IPS-20b (cell line): ENCODE results near the gene CHDH.

Experiments
- H3K27ac ChIP-seq: one replicate; pipeline ENCODE4 v1.5.1; 2013; ENCODE audit warnings: low read length
- H3K27me3 ChIP-seq: 2 replicates; pipeline ENCODE4 v1.6.1; 2013; ENCODE audit warnings: mild to moderate bottlenecking, low read length, inconsistent platforms; ENCODE audit not compliant: insufficient read depth
- H3K36me3 ChIP-seq: 2 replicates; pipeline ENCODE4 v1.6.1; 2013; ENCODE audit warnings: low read depth, mild to moderate bottlenecking, inconsistent platforms, low read length, moderate library complexity; ENCODE audit not compliant: insufficient read depth
- H3K4me1 ChIP-seq: 2 replicates; pipeline ENCODE4 v1.6.1; 2013; ENCODE audit warnings: mild to moderate bottlenecking, control low read depth, inconsistent platforms, low read length, moderate library complexity; ENCODE audit not compliant: insufficient read depth
- H3K4me3 ChIP-seq: 2 replicates; pipeline ENCODE4 v1.5.1; 2013; ENCODE audit warnings: mild to moderate bottlenecking, low read length, inconsistent platforms
- H3K9ac ChIP-seq: 2 replicates; pipeline ENCODE4 v1.6.1; 2013; ENCODE audit warnings: low read depth, mild to moderate bottlenecking, inconsistent platforms, low read length, moderate library complexity
- H3K9me3 ChIP-seq: 2 replicates; pipeline ENCODE4 v1.6.1; 2013; ENCODE audit warnings: mild to moderate bottlenecking, low read depth, low read length, inconsistent platforms; ENCODE audit not compliant: insufficient read depth

The CHDH gene

DNA sequence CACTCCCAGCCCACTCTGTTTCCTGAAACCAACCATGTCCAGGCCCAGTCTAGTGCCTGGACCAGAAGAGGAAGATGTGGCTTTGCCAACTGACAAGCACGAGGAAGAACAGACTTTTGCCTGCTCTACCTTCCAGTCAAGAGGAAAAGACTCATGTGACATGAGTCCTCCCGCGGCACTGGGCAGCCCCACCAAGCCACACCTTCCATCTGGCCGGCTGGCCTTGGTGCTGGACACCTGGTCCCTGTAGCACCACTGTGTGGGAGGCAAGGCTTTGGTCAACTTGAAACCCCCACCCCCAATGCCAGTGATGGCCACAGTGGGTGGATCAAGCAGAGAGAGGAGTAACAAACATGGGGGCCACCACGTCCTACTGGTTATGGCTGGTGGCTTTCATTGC lies 12.5 kb downstream of the CHDH start:
- H3K27ac ChIP-seq: no peak overlapping the region
- no peaks in the 10 kb centered on the region for H3K4me1 ChIP-seq
- peaks cover 2% of the 10 kb centered on the region; the same call in 1 of the 2 replicates for H3K36me3 ChIP-seq
- H3K9ac ChIP-seq: no peak overlapping the region
- no peak overlapping the region for H3K4me3 ChIP-seq
- no peaks in the 10 kb centered on the region for H3K9me3 ChIP-seq
- H3K27me3 ChIP-seq: no peaks in the 10 kb centered on the region

DNA sequence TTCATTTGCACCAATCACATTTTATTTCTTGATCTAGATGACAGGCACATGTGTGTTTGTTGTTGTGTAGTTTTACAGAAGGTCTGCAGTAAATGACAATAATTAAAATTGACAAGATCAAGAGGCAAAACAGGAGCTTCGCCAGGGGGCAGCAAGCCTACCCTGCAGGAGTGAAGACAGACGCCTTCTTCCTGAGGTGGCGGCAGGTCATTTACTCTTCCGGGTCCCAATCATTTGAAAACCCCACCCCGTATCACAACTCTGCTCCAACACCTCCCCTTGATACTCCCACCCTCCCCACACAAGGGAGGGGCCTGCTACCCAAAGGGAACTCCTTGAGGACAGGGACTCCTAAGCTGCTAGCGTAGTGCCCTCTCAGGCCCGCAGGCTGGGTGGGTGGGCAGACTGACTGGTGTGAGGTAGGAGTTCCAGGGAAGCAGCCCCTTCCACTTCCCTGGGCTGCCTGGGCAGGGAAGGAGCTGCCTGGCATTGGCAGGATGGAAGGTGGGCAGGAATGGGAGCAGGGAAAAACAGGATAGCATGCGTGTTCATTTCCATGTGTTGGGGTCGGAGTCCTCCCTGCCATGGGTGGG lies 13.1 kb downstream of the CHDH start:
- no peaks in the 10 kb centered on the region for H3K4me1 ChIP-seq
- no peak overlapping the region for H3K27ac ChIP-seq
- H3K9me3 ChIP-seq: no peaks in the 10 kb centered on the region
- H3K9ac ChIP-seq: no peak overlapping the region
- no peaks in the 10 kb centered on the region for H3K27me3 ChIP-seq
- no peaks in the 10 kb centered on the region; the same call in 1 of the 2 replicates for H3K36me3 ChIP-seq
- H3K4me3 ChIP-seq: no peak overlapping the region

GRCh38 chr3:53830944-53831343 lies 15.3 kb downstream of the CHDH start:
- no peak overlapping the region for H3K4me3 ChIP-seq
- H3K9me3 ChIP-seq: no peaks in the 10 kb centered on the region
- H3K9ac ChIP-seq: no peak overlapping the region
- no peak overlapping the region for H3K27ac ChIP-seq
- no peaks in the 10 kb centered on the region for H3K27me3 ChIP-seq
- H3K4me1 ChIP-seq: no peaks in the 10 kb centered on the region
- no peaks in the 10 kb centered on the region; the same call in 1 of the 2 replicates for H3K36me3 ChIP-seq

DNA sequence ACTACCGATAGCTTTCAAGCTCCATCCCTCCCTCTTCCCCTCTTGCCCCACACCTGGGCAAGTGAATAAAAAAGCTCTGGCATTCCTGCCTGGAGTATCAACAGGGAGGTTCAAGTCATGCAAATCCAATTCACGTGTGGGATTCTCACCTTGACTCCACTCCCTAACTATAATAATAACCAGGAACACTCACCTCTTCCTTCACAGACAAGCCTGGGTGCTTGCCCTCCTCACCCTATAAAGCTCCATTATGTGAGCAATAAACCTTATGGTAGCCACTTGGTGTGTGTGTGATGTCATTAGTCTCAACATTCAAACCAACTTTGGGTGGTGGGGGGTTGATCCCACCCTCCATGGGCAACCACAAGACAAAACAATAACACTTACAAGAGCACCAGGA lies 16.6 kb downstream of the CHDH start:
- H3K4me3 ChIP-seq: no peak overlapping the region
- no peaks in the 10 kb centered on the region for H3K9me3 ChIP-seq
- no peaks in the 10 kb centered on the region for H3K4me1 ChIP-seq
- H3K27ac ChIP-seq: no peak overlapping the region
- no peak overlapping the region for H3K9ac ChIP-seq
- H3K27me3 ChIP-seq: no peaks in the 10 kb centered on the region
- H3K36me3 ChIP-seq: no peaks in the 10 kb centered on the region; the same call in 1 of the 2 replicates

GRCh38 chr3:53828581-53828980 lies 17.6 kb downstream of the CHDH start:
- Histone ChIP-seq H3K9ac (no peak overlapping the region), H3K27me3 (no peaks in the 10 kb centered on the region), H3K27ac (no peak overlapping the region), H3K9me3 (no peaks in the 10 kb centered on the region), H3K36me3 (no peaks in the 10 kb centered on the region; the same call in 1 of the 2 replicates), H3K4me1 (no peaks in the 10 kb centered on the region), H3K4me3 (no peak overlapping the region)

DNA sequence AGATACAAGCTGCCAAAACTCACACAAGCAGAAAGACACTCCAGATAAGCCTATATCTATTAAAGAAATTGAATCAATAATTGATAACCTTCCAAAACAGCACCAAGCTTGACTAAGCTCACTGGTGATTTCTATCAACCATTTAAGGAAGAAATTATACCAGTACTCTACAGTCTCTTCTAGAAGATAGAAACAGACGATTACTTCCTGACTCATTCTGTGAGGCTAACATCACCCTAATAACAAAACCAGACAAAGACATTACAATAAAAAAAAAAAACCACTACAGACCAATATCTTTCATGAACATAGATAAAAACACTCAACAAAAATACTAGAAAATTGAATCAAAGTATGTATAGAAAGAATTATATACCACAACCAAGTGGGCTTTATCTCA lies 20.2 kb downstream of the CHDH start:
- H3K9me3 ChIP-seq: no peaks in the 10 kb centered on the region

GRCh38 chr3:53824795-53825194 lies 21.4 kb downstream of the CHDH start:
- Histone ChIP-seq H3K4me3 (no peak overlapping the region), H3K27me3 (no peaks in the 10 kb centered on the region), H3K4me1 (no peaks in the 10 kb centered on the region), H3K36me3 (peaks cover 12% of the 10 kb centered on the region; the same call in 1 of the 2 replicates), H3K27ac (no peak overlapping the region), H3K9me3 (no peaks in the 10 kb centered on the region), H3K9ac (no peak overlapping the region)

More for the DNA sequence above, 20.2 kb downstream of the CHDH start:
- H3K36me3 ChIP-seq: no peaks in the 10 kb centered on the region
- no peak overlapping the region for H3K27ac ChIP-seq
- H3K9ac ChIP-seq: no peak overlapping the region
- H3K4me3 ChIP-seq: no peak overlapping the region
- no peaks in the 10 kb centered on the region for H3K27me3 ChIP-seq
- H3K4me1 ChIP-seq: no peaks in the 10 kb centered on the region

- H3K4me1 ChIP-seq: no peaks in the 10 kb centered on the region
- peaks cover 14% of the 10 kb centered on the region; the same call in 1 of the 2 replicates for H3K36me3 ChIP-seq
- no peaks in the 10 kb centered on the region for H3K9me3 ChIP-seq
- no peaks in the 10 kb centered on the region for H3K27me3 ChIP-seq
- no peak overlapping the region for H3K27ac ChIP-seq
- no peak overlapping the region for H3K9ac ChIP-seq
- no peak overlapping the region for H3K4me3 ChIP-seq
Observed at GRCh38 chr3:53823956-53824657, 22.1 kb downstream of the CHDH start.

GRCh38 chr3:53823026-53823955 lies 22.9 kb downstream of the CHDH start:
- H3K27me3 ChIP-seq: no peaks in the 10 kb centered on the region
- no peaks in the 10 kb centered on the region for H3K4me1 ChIP-seq
- H3K36me3 ChIP-seq: peaks cover 21% of the 10 kb centered on the region; the same call in 1 of the 2 replicates
- no peak overlapping the region for H3K4me3 ChIP-seq
- no peak overlapping the region for H3K9ac ChIP-seq
- H3K27ac ChIP-seq: no peak overlapping the region
- H3K9me3 ChIP-seq: no peaks in the 10 kb centered on the region

DNA sequence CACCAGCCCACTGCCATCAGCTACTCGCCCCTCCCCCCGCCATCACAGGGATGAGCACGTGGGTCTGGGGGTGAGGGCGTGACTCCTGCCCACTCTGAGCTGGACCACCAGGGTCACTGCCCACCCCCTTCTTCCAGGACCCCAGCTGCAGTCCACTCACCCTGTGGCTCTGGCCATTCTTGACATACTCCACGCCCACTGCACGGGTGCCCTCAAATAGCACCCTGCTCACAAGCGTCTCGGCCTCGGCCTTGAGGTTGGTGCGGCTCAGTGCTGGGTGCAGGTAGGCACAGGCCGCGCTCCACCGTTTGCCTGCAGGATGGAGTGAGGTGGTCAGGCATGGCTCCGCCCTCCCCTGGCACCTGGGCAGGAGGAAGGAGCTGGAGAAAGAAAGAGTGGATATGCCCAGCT lies 23.9 kb downstream of the CHDH start:
- peaks cover 26% of the 10 kb centered on the region; the same call in 1 of the 2 replicates for H3K36me3 ChIP-seq
- H3K9me3 ChIP-seq: no peaks in the 10 kb centered on the region
- no peak overlapping the region for H3K27ac ChIP-seq
- H3K4me3 ChIP-seq: no peak overlapping the region
- no peaks in the 10 kb centered on the region for H3K4me1 ChIP-seq
- no peak overlapping the region for H3K9ac ChIP-seq
- no peaks in the 10 kb centered on the region for H3K27me3 ChIP-seq

DNA sequence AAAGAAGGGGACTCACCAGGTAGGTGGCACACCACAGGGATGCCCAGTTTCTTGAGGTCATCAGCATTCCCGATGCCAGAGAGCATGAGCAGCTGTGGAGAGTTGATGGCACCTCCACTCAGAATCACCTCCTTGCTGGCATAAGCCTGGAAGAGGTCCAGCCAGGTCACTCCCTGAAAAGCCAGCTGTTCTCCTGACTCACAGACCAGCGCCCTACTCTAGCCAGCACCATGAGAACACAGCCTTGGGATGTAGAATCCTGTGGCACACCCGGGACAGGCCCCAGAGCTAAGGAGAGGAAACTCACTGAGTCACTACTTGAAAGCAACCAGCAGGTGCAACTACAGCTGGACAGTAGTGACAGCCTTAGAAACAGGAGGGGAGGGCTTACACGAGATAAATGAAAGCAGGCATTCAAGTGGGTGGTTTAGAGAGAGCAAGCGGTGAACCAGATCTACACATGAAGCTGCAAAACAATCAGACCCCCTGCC lies 24.5 kb downstream of the CHDH start:
- Histone ChIP-seq H3K36me3 (peaks cover 30% of the 10 kb centered on the region; the same call in 1 of the 2 replicates), H3K4me3 (no peak overlapping the region), H3K9ac (no peak overlapping the region), H3K27ac (no peak overlapping the region), H3K4me1 (no peaks in the 10 kb centered on the region), H3K27me3 (no peaks in the 10 kb centered on the region), H3K9me3 (no peaks in the 10 kb centered on the region)
